Measurements from ENCODE around the gene LTA4H. TPM values are rescaled to one million over a fixed set of nuclear protein-coding genes. Genes with fewer than 3 reads are reported as not detected.
A peak's percentile ranks its signal among the peaks of the same experiment; 100 is the strongest.

LTA4H gene
- total RNA-seq, 2 donors from 2014 or later, result 112 to 141 TPM

- H3K9me3 ChIP-seq (ENCODE audit: control insufficient read depth, low read length), result no peaks in the 10 kb centered on the region
- no peak overlapping the region for H3K4me3 Mint-ChIP-seq
- peak overlapping the region; percentile 58 for H3K27ac Mint-ChIP-seq
- H3K27me3 ChIP-seq (ENCODE audit: control insufficient read depth, insufficient read depth, low read length, poor library complexity, severe bottlenecking), result peaks cover 4% of the 10 kb centered on the region
- H3K4me3 ChIP-seq (ENCODE audit: low read length), result no peak overlapping the region
- H3K27me3 Mint-ChIP-seq (ENCODE audit: insufficient read depth), result peaks cover 2% of the 10 kb centered on the region
- no peak for DNase-seq
- no peak overlapping the region for H3K27ac ChIP-seq (ENCODE audit: low read depth, low read length)
- 92 to 94% methylated on average over 8 of the region's 8 CpGs for WGBS, 2 experiments (ENCODE audit: insufficient coverage in 1 of 2, insufficient read length in 1 of 2)
- H3K4me1 ChIP-seq (ENCODE audit: control insufficient read depth, insufficient read depth, low read length), result no peaks in the 10 kb centered on the region
- no peak for TF ChIP-seq CTCF (conservative IDR thresholded peaks at IDR 0.05)
- no peaks in the 10 kb centered on the region for H3K36me3 Mint-ChIP-seq (ENCODE audit: low read depth)
- no peaks in the 10 kb centered on the region for H3K36me3 ChIP-seq (ENCODE audit: control insufficient read depth, insufficient read depth, low read length)
- peaks cover 13% of the 10 kb centered on the region for H3K4me1 Mint-ChIP-seq
- no peaks in the 10 kb centered on the region for H3K9me3 Mint-ChIP-seq
- no peak overlapping the region for H3K9ac ChIP-seq (ENCODE audit: extremely low read depth, low read length, poor library complexity, severe bottlenecking)
These were observed 59.0 kb downstream of the LTA4H start for GRCh38 chr12:95976416-95976832.

- Mint-ChIP-seq H3K27me3 (ENCODE audit: insufficient read depth) (no peaks in the 10 kb centered on the region), H3K36me3 (ENCODE audit: low read depth) (no peaks in the 10 kb centered on the region), H3K27ac (no peak overlapping the region), H3K4me1 (peaks cover 16% of the 10 kb centered on the region), H3K4me3 (no peak overlapping the region), H3K9me3 (peaks cover under 1% of the 10 kb centered on the region)
- no peak for TF ChIP-seq CTCF (conservative IDR thresholded peaks at IDR 0.05)
- H3K9ac ChIP-seq (ENCODE audit: extremely low read depth, low read length, poor library complexity, severe bottlenecking), result no peak overlapping the region
- WGBS, 2 experiments (ENCODE audit: insufficient coverage in 1 of 2, insufficient read length in 1 of 2), result 94 to 100% methylated on average over 3 to 4 of the region's 4 CpGs
- H3K4me1 ChIP-seq (ENCODE audit: control insufficient read depth, insufficient read depth, low read length), result no peaks in the 10 kb centered on the region
- no peak for DNase-seq
- no peaks in the 10 kb centered on the region for H3K36me3 ChIP-seq (ENCODE audit: control insufficient read depth, insufficient read depth, low read length)
- H3K4me3 ChIP-seq (ENCODE audit: low read length), result no peak overlapping the region
- peaks cover under 1% of the 10 kb centered on the region for H3K27me3 ChIP-seq (ENCODE audit: control insufficient read depth, insufficient read depth, low read length, poor library complexity, severe bottlenecking)
- H3K27ac ChIP-seq (ENCODE audit: low read depth, low read length), result no peak overlapping the region
- H3K9me3 ChIP-seq (ENCODE audit: control insufficient read depth, low read length), result no peaks in the 10 kb centered on the region
These were observed 59.9 kb downstream of the LTA4H start for GRCh38 chr12:95975491-95975890.

- H3K4me1 ChIP-seq (ENCODE audit: control insufficient read depth, insufficient read depth, low read length), result no peaks in the 10 kb centered on the region
- no peak for TF ChIP-seq CTCF (conservative IDR thresholded peaks at IDR 0.05)
- no peaks in the 10 kb centered on the region for H3K9me3 ChIP-seq (ENCODE audit: control insufficient read depth, low read length)
- Mint-ChIP-seq H3K27ac (no peak overlapping the region), H3K36me3 (ENCODE audit: low read depth) (no peaks in the 10 kb centered on the region), H3K4me1 (peaks cover 13% of the 10 kb centered on the region), H3K27me3 (ENCODE audit: insufficient read depth) (no peaks in the 10 kb centered on the region), H3K9me3 (peaks cover 8% of the 10 kb centered on the region), H3K4me3 (no peak overlapping the region)
- H3K9ac ChIP-seq (ENCODE audit: extremely low read depth, low read length, poor library complexity, severe bottlenecking), result no peak overlapping the region
- H3K27me3 ChIP-seq (ENCODE audit: control insufficient read depth, insufficient read depth, low read length, poor library complexity, severe bottlenecking), result no peaks in the 10 kb centered on the region
- H3K27ac ChIP-seq (ENCODE audit: low read depth, low read length), result no peak overlapping the region
- H3K4me3 ChIP-seq (ENCODE audit: low read length), result no peak overlapping the region
- H3K36me3 ChIP-seq (ENCODE audit: control insufficient read depth, insufficient read depth, low read length), result no peaks in the 10 kb centered on the region
- DNase-seq, result no peak
- WGBS, 2 experiments (ENCODE audit: insufficient coverage in 1 of 2, insufficient read length in 1 of 2), result 92 to 95% methylated on average over 2 of the region's 2 CpGs
These were observed 61.0 kb downstream of the LTA4H start for GRCh38 chr12:95974358-95974757.
